Erythroblast (primary cell): ENCODE results near the gene OPALIN.

Experiments used
- GATA1 ChIP-seq: IDR thresholded peaks from 2 replicates; pipeline ENCODE4 v1.6.1; 2011; ENCODE audit warnings: low read depth, mild to moderate bottlenecking, control low read depth, low read length, moderate library complexity
- POLR2A ChIP-seq: IDR thresholded peaks from 2 replicates; pipeline ENCODE4 v1.6.1; 2011; ENCODE audit warnings: mild to moderate bottlenecking, low read length

DNA sequence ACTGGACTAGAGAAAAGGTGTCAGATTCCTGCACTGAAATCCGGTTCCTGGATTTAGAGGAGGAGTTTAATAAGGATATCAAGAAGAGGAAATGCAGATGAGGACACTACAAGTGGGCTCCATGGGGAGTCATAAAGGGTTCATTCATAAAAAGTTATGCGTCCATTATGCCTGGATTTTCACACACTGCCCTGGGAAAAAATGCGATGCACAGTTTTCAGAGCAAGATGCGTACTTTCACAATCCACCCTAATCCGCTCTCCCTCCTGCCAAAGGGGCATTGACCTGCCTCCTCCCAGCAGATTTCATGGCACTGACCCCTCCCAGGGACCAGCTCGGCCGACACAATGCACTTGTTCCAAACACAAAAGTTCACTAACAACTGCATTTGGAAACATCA is 42.2 kb upstream of the OPALIN start:
- no peak for TF ChIP-seq POLR2A
- no peak for TF ChIP-seq GATA1
